Smooth muscle cell (in vitro differentiated cells): ENCODE data around the gene DIPK1B. TPM values are rescaled to one million over a fixed set of nuclear protein-coding genes. Genes with fewer than 3 reads are reported as not detected.

Experiments used
- DNase-seq: peaks from one replicate; lab custom pipeline; 2025; ENCODE audit not compliant: unreplicated experiment; lab: John Stamatoyannopoulos, UW
- H2AFZ ChIP-seq: fragments of 200-600 bp; sonication (generic); 2 replicates; pipeline ENCODE4 v1.6.0; 2016; ENCODE audit warnings: antibody characterized with exemption, low read depth, mild to moderate bottlenecking
- H3F3A ChIP-seq: fragments of 200-600 bp; sonication (generic); 2 replicates; pipeline ENCODE4 v1.6.0; 2017; ENCODE audit warnings: antibody characterized with exemption, low read depth
- H3K27ac ChIP-seq: fragments of 200-600 bp; sonication (generic); 2 replicates; pipeline ENCODE4 v1.5.1; 2016; ENCODE audit warnings: low read depth, mild to moderate bottlenecking
- H3K27me3 ChIP-seq: fragments of 200-600 bp; sonication (generic); 2 replicates; pipeline ENCODE4 v1.6.1; 2016; ENCODE audit warnings: low read depth, mild to moderate bottlenecking
- H3K36me3 ChIP-seq: fragments of 200-600 bp; sonication (generic); 2 replicates; pipeline ENCODE4 v1.5.1; 2016; ENCODE audit warnings: low read depth
- H3K4me1 ChIP-seq: fragments of 200-600 bp; sonication (generic); 2 replicates; pipeline ENCODE4 v1.5.1; 2016; ENCODE audit warnings: low read depth
- H3K4me2 ChIP-seq: fragments of 200-600 bp; sonication (generic); 2 replicates; pipeline ENCODE4 v1.6.0; 2016; ENCODE audit warnings: mild to moderate bottlenecking
- H3K4me3 ChIP-seq: fragments of 200-600 bp; sonication (generic); 2 replicates; pipeline ENCODE4 v1.5.1; 2016; ENCODE audit warnings: mild to moderate bottlenecking
- H3K79me2 ChIP-seq: fragments of 200-600 bp; sonication (generic); 2 replicates; pipeline ENCODE4 v1.6.0; 2016; ENCODE audit warnings: low read depth, mild to moderate bottlenecking
- H3K9ac ChIP-seq: fragments of 200-600 bp; sonication (generic); 2 replicates; pipeline ENCODE4 v1.6.0; 2016; ENCODE audit warnings: low read depth
- H3K9me3 ChIP-seq: fragments of 200-600 bp; sonication (generic); replicated peaks from 2 replicates; pipeline ENCODE4 v1.5.1; 2016; ENCODE audit warnings: low read depth
- H4K20me1 ChIP-seq: fragments of 200-600 bp; sonication (generic); 2 replicates; pipeline ENCODE4 v1.6.0; 2016; ENCODE audit warnings: low read depth
- WGBS: methylation state at CpG from one replicate; pipeline ENCODE4 v1.1.7; 2016; ENCODE audit warnings: low lambda C conversion rate; 5-methylcytosine and 5-hydroxymethylcytosine counted together
- polyA plus RNA-seq: library from polyadenylated mRNA; unstranded; fragments of >200 nt; fragmentation: Nextera tagmentation; extraction: Ambion mirVana; gene quantifications from 2 replicates; pipeline ENCODE4 v1.2.1, GENCODE V29; 2016
- total RNA-seq: library from RNA; depleted of rRNA; stranded (reverse); fragments of >200 nt; gene quantifications from 2 replicates; pipeline ENCODE4 v1.2.3, GENCODE V29; 2014
- TF ChIP-seq, protein P1 (sequence below): fragments of 200-600 bp; sonication (generic); IDR thresholded peaks from 2 replicates; pipeline ENCODE4 v1.5.1; 2017; ENCODE audit warnings: borderline replicate concordance, mild to moderate bottlenecking, antibody characterized with exemption; ENCODE audit not compliant: insufficient read depth, poor library complexity, severe bottlenecking

Gene DIPK1B
- total and polyA plus RNA-seq, 2 experiments from 2014 or later, result 14.6 to 58.5 TPM

DNA sequence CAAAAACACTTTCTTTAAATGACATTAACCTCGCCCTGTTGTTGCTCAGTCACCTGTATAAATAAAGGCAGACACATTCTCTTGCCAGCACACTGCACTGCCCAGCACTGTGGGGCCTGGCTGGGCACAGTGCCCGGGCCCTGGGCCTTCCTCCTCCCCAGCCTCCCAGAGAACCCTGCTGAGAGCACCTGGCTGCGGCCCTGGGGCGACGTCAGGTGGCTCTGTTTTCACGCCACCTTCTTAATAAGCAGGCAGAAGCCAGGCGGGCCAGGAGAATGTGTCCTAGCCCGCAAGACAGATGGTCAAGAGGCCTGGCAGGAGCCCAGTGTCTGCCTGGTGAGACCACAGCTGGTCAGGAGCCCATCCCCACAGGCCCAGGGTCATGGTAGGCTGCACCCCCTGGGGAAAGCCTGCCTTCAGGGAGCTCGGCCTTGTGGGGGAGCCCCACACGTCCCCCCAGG lies 16.9 kb upstream of the DIPK1B start:
- H3K36me3 ChIP-seq, result no peaks in the 10 kb centered on the region
- 91% methylated on average over 10 of the region's 10 CpGs for WGBS
- no peaks in the 10 kb centered on the region for H3K27me3 ChIP-seq
- no peak overlapping the region for H3K27ac ChIP-seq
- no peaks in the 10 kb centered on the region for H3K4me1 ChIP-seq
- H4K20me1 ChIP-seq, result no peaks in the 10 kb centered on the region
- no peak overlapping the region for H3K9ac ChIP-seq
- H3K4me3 ChIP-seq, result no peak overlapping the region
- H3K9me3 ChIP-seq, result no peaks in the 10 kb centered on the region
- H3K79me2 ChIP-seq, result no peaks in the 10 kb centered on the region
- no peak overlapping the region for H2AFZ ChIP-seq
- no peak overlapping the region for H3K4me2 ChIP-seq
- H3F3A ChIP-seq, result no peaks in the 10 kb centered on the region
- TF ChIP-seq, protein P1, sequence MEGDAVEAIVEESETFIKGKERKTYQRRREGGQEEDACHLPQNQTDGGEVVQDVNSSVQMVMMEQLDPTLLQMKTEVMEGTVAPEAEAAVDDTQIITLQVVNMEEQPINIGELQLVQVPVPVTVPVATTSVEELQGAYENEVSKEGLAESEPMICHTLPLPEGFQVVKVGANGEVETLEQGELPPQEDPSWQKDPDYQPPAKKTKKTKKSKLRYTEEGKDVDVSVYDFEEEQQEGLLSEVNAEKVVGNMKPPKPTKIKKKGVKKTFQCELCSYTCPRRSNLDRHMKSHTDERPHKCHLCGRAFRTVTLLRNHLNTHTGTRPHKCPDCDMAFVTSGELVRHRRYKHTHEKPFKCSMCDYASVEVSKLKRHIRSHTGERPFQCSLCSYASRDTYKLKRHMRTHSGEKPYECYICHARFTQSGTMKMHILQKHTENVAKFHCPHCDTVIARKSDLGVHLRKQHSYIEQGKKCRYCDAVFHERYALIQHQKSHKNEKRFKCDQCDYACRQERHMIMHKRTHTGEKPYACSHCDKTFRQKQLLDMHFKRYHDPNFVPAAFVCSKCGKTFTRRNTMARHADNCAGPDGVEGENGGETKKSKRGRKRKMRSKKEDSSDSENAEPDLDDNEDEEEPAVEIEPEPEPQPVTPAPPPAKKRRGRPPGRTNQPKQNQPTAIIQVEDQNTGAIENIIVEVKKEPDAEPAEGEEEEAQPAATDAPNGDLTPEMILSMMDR, result no peak
- DNase-seq, result no peak

DNA sequence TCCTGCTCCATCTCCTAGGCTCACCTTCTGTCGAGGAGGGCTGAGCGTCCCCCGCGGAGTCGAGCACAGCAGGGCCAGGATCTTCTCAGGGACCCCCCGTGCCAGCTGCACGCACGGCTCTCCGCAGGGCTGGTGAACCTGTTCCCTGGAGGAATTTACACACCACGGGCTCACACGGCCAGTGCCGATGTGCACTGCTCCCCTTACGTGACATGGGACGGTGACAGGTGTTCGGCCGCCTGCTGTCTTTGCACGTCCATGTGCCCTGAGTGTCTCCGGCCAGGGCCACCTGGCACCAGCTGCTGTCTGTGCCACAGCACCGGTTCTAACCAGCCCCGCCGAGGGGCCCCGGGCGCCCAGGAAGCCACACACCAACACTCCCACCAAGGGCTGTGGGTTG lies 16.4 kb upstream of the DIPK1B start:
- H3K79me2 ChIP-seq, result no peaks in the 10 kb centered on the region
- no peak overlapping the region for H2AFZ ChIP-seq
- H3K4me1 ChIP-seq, result no peaks in the 10 kb centered on the region
- H3K9me3 ChIP-seq, result no peaks in the 10 kb centered on the region
- H3K4me3 ChIP-seq, result no peak overlapping the region
- no peak for DNase-seq
- H3F3A ChIP-seq, result no peaks in the 10 kb centered on the region
- no peaks in the 10 kb centered on the region for H3K36me3 ChIP-seq
- H3K27ac ChIP-seq, result no peak overlapping the region
- WGBS, result 94% methylated on average over 23 of the region's 23 CpGs
- H3K4me2 ChIP-seq, result no peak overlapping the region
- TF ChIP-seq, protein P1, result no peak
- no peak overlapping the region for H3K9ac ChIP-seq
- H3K27me3 ChIP-seq, result no peaks in the 10 kb centered on the region
- no peaks in the 10 kb centered on the region for H4K20me1 ChIP-seq

DNA sequence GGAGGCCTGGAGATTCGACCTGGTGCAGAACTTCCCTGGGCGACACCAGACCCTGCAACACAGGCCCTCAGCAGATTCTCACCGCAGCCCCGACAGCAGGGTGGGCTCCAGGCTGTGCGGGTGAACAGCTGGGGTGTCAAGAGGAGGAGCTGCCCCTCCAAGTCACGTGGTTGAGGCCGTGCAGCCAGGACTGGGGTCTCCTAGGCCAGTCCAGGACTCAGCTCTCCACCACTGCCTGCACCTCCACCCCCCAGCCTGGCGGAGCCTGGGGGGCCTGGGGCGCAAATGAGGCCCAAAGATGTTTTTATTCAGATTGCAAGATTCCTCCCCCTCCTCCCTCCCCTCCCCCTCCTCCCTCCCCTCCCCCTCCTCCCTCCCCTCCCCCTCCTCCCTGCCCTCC lies 15.9 kb upstream of the DIPK1B start:
- Histone ChIP-seq H2AFZ (no peak overlapping the region), H3K27ac (no peak overlapping the region), H4K20me1 (no peaks in the 10 kb centered on the region), H3K79me2 (no peaks in the 10 kb centered on the region), H3F3A (no peaks in the 10 kb centered on the region), H3K4me3 (no peak overlapping the region), H3K9ac (no peak overlapping the region), H3K27me3 (no peaks in the 10 kb centered on the region), H3K4me2 (no peak overlapping the region), H3K9me3 (no peaks in the 10 kb centered on the region), H3K4me1 (no peaks in the 10 kb centered on the region), H3K36me3 (no peaks in the 10 kb centered on the region)
- TF ChIP-seq, protein P1, result no peak
- WGBS, result 93% methylated on average over 9 of the region's 9 CpGs
- DNase-seq, result no peak

DNA sequence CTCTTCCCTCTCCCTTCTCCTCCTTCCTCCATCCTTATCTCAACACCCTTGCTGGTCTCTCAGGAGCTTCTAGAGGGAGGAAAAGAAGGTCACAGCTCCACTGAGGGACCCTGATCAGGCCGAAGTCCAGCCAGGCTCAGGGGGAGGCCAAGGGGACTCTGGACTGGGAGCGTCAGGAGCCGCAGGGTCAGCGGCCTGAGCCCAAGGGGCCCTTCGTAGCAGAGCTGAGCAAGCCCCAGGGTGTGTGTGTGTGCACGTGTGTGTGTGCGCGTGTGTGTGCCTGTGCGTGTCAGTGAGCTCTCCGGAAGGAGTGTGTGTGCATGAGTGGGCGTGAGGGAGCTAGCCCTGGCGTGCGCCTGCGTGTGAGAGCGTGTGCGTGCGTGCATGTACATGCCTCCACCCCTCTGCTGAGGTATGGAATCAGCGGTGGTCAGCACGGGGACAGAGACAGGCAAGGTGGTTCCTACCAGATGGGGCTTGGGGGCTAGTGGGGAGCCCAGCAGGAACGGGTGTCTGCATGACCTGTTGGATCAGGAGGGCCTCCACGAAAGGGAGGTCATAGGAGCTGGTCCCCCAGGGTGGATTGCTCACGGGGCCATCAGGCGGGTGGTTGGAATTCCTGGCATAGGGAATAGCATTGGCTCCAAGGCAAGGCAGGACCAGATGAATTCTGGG lies 15.1 kb upstream of the DIPK1B start:
- no peak overlapping the region for H3K27ac ChIP-seq
- DNase-seq, result no peak
- no peaks in the 10 kb centered on the region for H3K79me2 ChIP-seq
- no peaks in the 10 kb centered on the region for H3F3A ChIP-seq
- H3K36me3 ChIP-seq, result no peaks in the 10 kb centered on the region
- H3K9me3 ChIP-seq, result no peaks in the 10 kb centered on the region
- H3K4me3 ChIP-seq, result no peak overlapping the region
- H3K27me3 ChIP-seq, result peaks cover 3% of the 10 kb centered on the region
- TF ChIP-seq, protein P1, result no peak
- no peak overlapping the region for H2AFZ ChIP-seq
- no peaks in the 10 kb centered on the region for H4K20me1 ChIP-seq
- H3K4me1 ChIP-seq, result no peaks in the 10 kb centered on the region
- no peak overlapping the region for H3K4me2 ChIP-seq
- 90% methylated on average over 18 of the region's 23 CpGs for WGBS
- no peak overlapping the region for H3K9ac ChIP-seq
